ENCODE data around the gene SKP1.
A peak's percentile ranks its signal among the peaks of the same experiment; 100 is the strongest.

SKP1 gene

GRCh38 chr5:134111741-134112647 lies 64.8 kb downstream of the SKP1 start:
- peak in 1 of 2 donors; percentile 48 for DNase-seq

GRCh38 chr5:134110382-134110781 lies 66.4 kb downstream of the SKP1 start:
- DNase-seq, result peak in 1 of 2 donors; percentile 54

GRCh38 chr5:134107779-134108178 lies 69.0 kb downstream of the SKP1 start:
- DNase-seq, result no peak

GRCh38 chr5:134106991-134107701 lies 69.6 kb downstream of the SKP1 start:
- no peak for DNase-seq

GRCh38 chr5:134103998-134104654 lies 72.6 kb downstream of the SKP1 start:
- DNase-seq, result peak; percentile 47 to 55

GRCh38 chr5:134103397-134103796 lies 73.4 kb downstream of the SKP1 start:
- peak; percentile 34 to 52 for DNase-seq

- peak; percentile 80 to 83 for DNase-seq
These were observed 74.9 kb downstream of the SKP1 start for GRCh38 chr5:134101686-134102439.

GRCh38 chr5:134100283-134101091 lies 76.3 kb downstream of the SKP1 start:
- DNase-seq, result peak; percentile 81 to 84

GRCh38 chr5:134099939-134100282 lies 76.8 kb downstream of the SKP1 start:
- DNase-seq, result no peak

GRCh38 chr5:134099288-134099872 lies 77.4 kb downstream of the SKP1 start:
- DNase-seq, result no peak
